BLaER1 treated with 17β-estradiol and CSF1 and Interleukin-3, amounts not matched to agents 10 nM and 100 nM (cell line): ENCODE results near the gene ERGIC1.
A peak's percentile ranks its signal among the peaks of the same experiment; 100 is the strongest.

Source experiments
- H3K27ac ChIP-seq, 11 experiments: shearing (Covaris generic); formaldehyde crosslinking; 2 replicates each; pipeline ENCODE4 v1.8.1; 2022
- H3K27me3 ChIP-seq, 11 experiments: shearing (Covaris generic); formaldehyde crosslinking; 2 replicates each; pipeline ENCODE4 v1.8.1; 2022
- H3K36me3 ChIP-seq, 11 experiments: shearing (Covaris generic); formaldehyde crosslinking; 2 replicates each; pipeline ENCODE4 v1.8.1; 2022
- H3K4me1 ChIP-seq, 10 experiments: shearing (Covaris generic); formaldehyde crosslinking; 2 replicates each; pipeline ENCODE4 v1.8.1; 2022
- H3K4me2 ChIP-seq, 11 experiments: shearing (Covaris generic); formaldehyde crosslinking; 2 replicates each; pipeline ENCODE4 v1.8.1; 2022
- H3K4me3 ChIP-seq, 10 experiments: shearing (Covaris generic); formaldehyde crosslinking; 2 replicates each; pipeline ENCODE4 v1.8.1; 2022
- H3K9ac ChIP-seq, 11 experiments: shearing (Covaris generic); formaldehyde crosslinking; 2 replicates each; pipeline ENCODE4 v1.8.1; 2022
- H3K9me3 ChIP-seq, 11 experiments: shearing (Covaris generic); formaldehyde crosslinking; replicated peaks in 1 of 11; 2 replicates each; pipeline ENCODE4 v1.8.1; 2022
- H4K20me1 ChIP-seq, 11 experiments: shearing (Covaris generic); formaldehyde crosslinking; 2 replicates each; pipeline ENCODE4 v1.8.1; 2022
- Cebpa-rat ChIP-seq, 11 experiments: shearing (Covaris generic); IDR thresholded peaks; 2 replicates each; pipeline ENCODE4 v1.8.1; 2022

Gene ERGIC1

DNA sequence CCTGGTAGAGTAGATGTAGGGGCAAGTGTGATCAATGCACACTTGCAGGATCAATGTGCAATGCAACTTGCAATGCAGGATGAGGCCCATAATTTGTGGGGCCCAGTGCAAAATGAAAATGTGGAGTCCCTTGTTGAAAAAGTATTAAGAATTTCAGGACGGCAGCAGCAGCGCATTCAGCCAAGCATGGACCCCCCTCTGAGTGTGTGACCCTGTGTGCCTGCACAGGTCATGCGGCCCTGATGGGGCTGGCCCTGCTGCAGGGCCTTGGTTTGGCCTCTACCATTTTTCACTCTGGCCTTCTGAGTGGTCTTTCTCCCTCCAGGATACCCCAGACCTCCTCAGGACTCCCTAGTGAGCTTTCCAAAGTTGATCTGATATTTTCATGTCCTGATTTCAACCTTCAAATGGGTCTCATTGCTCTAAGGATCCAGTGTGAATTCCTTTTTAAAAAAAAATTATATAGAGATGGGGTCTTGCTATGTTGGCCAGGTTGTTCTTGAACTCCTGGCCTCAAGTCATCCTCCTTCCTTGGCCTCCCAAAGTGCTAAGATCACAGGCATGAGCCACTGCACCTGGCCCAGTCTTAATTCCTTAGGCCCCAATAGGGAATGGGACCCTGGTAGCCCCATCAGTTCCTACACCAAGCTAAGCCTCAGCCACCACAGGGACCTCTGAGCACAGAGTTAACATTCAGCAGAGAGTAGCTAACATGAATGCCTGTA is 4.3 kb downstream of the ERGIC1 start:
- H3K27me3 ChIP-seq = no peaks in the 10 kb centered on the region
- peak overlapping the region in 8 of 11 experiments; percentile 55 to 85 (median 78); a peak in 15 of 22 replicates for H3K27ac ChIP-seq
- H4K20me1 ChIP-seq = peaks cover 0 to 18% (median 7%) of the 10 kb centered on the region in 11 experiments; a peak in 8 of 22 replicates
- no peak for TF ChIP-seq Cebpa-rat (IDR thresholded peaks at IDR 0.05)
- H3K4me2 ChIP-seq = peak overlapping the region; percentile 83 to 100 (median 93)
- H3K36me3 ChIP-seq = peaks cover 0 to 53% (median 5%) of the 10 kb centered on the region in 11 experiments; a peak in 7 of 22 replicates
- H3K4me3 ChIP-seq = peak overlapping the region in 5 of 10 experiments; percentile 73 to 85 (median 77); a peak in 12 of 20 replicates
- no peaks in the 10 kb centered on the region for H3K9me3 ChIP-seq
- peak overlapping the region in 7 of 11 experiments; percentile 11 to 85 (median 79); a peak in 8 of 22 replicates for H3K9ac ChIP-seq
- H3K4me1 ChIP-seq = peaks cover 60 to 90% (median 86%) of the 10 kb centered on the region in 10 experiments

DNA sequence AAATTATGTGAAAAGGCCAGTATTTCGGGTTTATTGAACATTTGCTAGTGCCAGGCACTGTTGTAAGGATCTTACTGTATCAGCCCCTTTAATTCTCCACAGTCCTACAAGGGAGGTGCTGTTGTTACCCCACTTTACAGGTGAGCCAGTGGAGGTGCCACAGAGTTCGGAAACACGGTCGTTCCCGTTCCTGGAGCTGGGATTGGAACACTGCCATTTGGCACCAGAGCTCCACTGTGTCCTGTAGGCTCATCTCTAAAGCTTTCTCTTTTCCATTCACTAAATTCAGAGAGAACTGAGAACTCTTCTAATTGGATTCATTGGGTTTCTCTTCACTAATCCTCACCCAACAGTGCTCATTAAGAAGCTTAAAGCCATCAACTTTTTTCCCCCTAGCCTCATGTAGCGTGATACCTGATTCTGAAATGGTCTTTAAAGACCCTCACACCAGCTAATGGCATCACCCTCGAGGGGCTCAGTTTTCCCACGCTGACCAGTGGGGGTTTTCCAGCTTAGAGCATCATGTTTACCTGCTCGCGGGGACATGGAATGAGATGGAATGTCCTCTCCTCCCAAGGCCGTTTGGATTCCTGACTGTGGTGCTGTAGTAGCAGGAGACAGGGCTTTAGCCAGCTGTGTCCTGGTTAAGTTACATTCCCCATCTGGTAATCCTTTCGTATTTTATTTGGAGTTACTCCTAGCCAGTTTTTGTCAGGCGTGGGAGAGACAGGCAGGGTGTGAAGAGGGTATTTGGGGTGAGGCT is 5.8 kb downstream of the ERGIC1 start:
- H3K4me3 ChIP-seq = 0 out of 20 replicates have a peak overlapping the region, but pooled peaks of 1 of the 10 experiments have one; percentile 6
- peak overlapping the region in 7 of 11 experiments; percentile 27 to 85 (median 57); a peak in 11 of 22 replicates for H3K27ac ChIP-seq
- H3K4me2 ChIP-seq = peak overlapping the region; percentile 36 to 100 (median 83)
- peaks cover 0 to 21% (median 7%) of the 10 kb centered on the region in 11 experiments; a peak in 9 of 22 replicates for H4K20me1 ChIP-seq
- H3K27me3 ChIP-seq = no peaks in the 10 kb centered on the region
- peaks cover 69 to 99% (median 95%) of the 10 kb centered on the region in 10 experiments for H3K4me1 ChIP-seq
- TF ChIP-seq Cebpa-rat (IDR thresholded peaks at IDR 0.05) = no peak
- H3K9ac ChIP-seq = peak overlapping the region in 9 of 11 experiments; percentile 5 to 66 (median 36); a peak in 13 of 22 replicates
- H3K36me3 ChIP-seq = peaks cover 0 to 67% (median 6%) of the 10 kb centered on the region in 11 experiments; a peak in 8 of 22 replicates
- no peaks in the 10 kb centered on the region for H3K9me3 ChIP-seq

DNA sequence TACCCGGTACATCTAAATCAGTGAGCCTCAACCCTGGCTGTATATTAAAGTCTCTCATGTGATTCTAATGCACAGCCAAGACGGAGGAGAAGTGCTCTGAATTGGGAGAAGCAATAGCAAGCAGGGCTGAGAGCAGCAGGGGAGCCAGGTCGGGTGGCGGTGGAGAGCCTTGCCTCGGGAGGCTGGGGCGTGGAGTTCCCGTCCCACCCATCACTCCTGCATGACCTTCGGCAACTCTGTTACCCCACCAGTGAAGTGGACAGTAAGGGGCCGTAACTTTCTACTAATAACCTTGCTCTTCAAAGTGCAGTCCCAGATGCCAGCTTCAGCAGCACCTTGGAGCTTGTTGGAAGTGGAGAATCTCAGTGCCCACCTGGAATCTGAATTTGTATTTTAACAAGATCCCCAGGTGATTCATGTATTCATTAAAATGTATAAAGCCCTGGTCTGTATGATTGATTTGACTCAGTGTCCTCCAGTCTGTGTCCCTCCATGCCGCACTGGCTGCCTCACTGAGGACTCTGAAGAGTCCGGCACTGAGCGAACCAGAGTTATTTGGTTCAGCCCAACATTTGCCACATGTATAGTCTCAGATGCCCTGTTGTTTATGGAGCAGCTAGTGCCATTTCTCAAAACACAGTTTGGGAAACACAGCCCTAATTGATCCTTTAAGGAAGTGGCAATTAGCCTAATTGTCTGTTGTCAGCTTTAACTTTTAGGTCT is 6.5 kb downstream of the ERGIC1 start:
- Histone ChIP-seq H3K36me3 (peaks cover 0 to 74% (median 6%) of the 10 kb centered on the region in 11 experiments; a peak in 8 of 22 replicates), H3K27ac (peak overlapping the region in 8 of 11 experiments; percentile 23 to 85 (median 45); a peak in 13 of 22 replicates), H3K9ac (peak overlapping the region; percentile 5 to 66 (median 34); a peak in 15 of 22 replicates), H3K4me2 (peak overlapping the region; percentile 36 to 100 (median 83)), H3K9me3 (no peaks in the 10 kb centered on the region), H3K4me1 (peaks cover 71 to 100% (median 98%) of the 10 kb centered on the region in 10 experiments), H3K27me3 (no peaks in the 10 kb centered on the region), H4K20me1 (peaks cover 0 to 26% (median 7%) of the 10 kb centered on the region in 11 experiments; a peak in 11 of 22 replicates), H3K4me3 (0 out of 20 replicates have a peak overlapping the region, but pooled peaks of 2 of the 10 experiments have one; percentile 6)
- TF ChIP-seq Cebpa-rat (IDR thresholded peaks at IDR 0.05) = no peak

DNA sequence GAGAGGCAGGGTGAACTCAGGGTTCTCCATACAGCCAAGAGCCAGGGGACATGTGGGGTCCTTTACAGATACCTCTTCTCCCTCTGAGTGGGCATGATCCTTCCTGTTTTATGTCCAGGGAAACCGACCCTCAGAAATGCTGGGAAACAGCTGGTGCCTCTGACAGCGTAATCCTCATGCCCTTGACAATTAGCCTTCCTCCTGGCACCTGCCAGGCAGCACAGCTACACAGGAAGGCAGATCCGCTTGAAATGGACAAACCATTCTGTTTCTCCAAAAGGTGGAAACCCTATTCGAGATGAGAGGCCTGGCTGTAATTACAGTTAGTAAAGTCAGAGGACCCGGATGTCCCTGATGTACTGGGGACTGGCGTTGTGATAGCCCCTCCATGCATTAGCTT is 7.2 kb downstream of the ERGIC1 start:
- peaks cover 71 to 100% (median 100%) of the 10 kb centered on the region in 10 experiments for H3K4me1 ChIP-seq
- H4K20me1 ChIP-seq = peaks cover 0 to 32% (median 9%) of the 10 kb centered on the region in 11 experiments; a peak in 11 of 22 replicates
- H3K27me3 ChIP-seq = no peaks in the 10 kb centered on the region
- no peaks in the 10 kb centered on the region for H3K9me3 ChIP-seq
- peak overlapping the region in 8 of 11 experiments; percentile 23 to 85 (median 48); a peak in 13 of 22 replicates for H3K27ac ChIP-seq
- peak overlapping the region; percentile 25 to 100 (median 83); a peak in 21 of 22 replicates for H3K4me2 ChIP-seq
- H3K4me3 ChIP-seq = 0 out of 20 replicates have a peak overlapping the region, but pooled peaks of 1 of the 10 experiments have one; percentile 6
- peaks cover 0 to 75% (median 6%) of the 10 kb centered on the region in 11 experiments; a peak in 8 of 22 replicates for H3K36me3 ChIP-seq
- TF ChIP-seq Cebpa-rat (IDR thresholded peaks at IDR 0.05) = no peak
- H3K9ac ChIP-seq = peak overlapping the region in 9 of 11 experiments; percentile 13 to 66 (median 34); a peak in 13 of 22 replicates

DNA sequence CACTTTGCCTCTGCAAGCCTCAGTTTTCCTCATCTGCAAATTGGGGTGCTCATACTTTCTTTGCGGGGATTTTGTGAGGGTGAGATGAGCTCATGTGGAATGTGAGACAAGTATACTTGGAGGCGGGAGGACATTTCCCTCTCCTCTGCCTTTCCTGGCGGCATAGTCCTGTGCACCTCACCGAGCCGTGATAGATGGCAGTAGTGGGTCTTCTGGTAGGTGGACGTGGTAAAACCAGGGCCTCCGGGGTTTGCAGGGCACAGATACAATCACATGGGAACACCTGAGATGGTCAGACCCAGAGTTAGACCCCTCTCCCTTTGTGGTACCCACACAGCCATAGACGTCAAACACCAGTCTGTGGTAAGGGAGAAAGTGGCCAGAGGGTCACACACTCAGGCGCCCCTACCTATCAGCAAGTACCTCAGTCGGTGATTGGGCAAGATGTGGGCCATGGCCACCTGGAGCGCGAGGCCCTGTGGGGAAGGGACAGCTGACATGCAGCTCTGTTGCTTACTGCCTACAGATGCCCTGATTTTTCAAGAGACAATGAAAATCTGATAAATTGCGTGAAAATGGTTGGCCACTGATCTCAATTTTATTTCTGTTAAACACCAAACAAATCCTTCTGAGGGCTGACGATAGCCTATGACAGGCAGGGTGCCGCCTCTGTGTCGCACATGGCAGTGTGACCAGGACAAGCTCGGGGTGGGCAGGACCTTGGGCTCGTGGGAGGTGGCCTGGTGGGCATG is 9.9 kb downstream of the ERGIC1 start:
- H3K4me3 ChIP-seq = peak overlapping the region in 2 of 10 experiments; percentile 7 to 47; a peak in 3 of 20 replicates
- H3K4me2 ChIP-seq = peak overlapping the region; percentile 77 to 100 (median 93)
- no peaks in the 10 kb centered on the region for H3K27me3 ChIP-seq
- peaks cover 0 to 34% (median 3%) of the 10 kb centered on the region in 11 experiments; a peak in 11 of 22 replicates for H4K20me1 ChIP-seq
- H3K9ac ChIP-seq = peak overlapping the region; percentile 0 to 79 (median 52); a peak in 18 of 22 replicates
- peaks cover 75 to 100% (median 100%) of the 10 kb centered on the region in 10 experiments for H3K4me1 ChIP-seq
- no peak for TF ChIP-seq Cebpa-rat (IDR thresholded peaks at IDR 0.05)
- peak overlapping the region in 10 of 11 experiments; percentile 28 to 87 (median 72); a peak in 18 of 22 replicates for H3K27ac ChIP-seq
- peaks cover 0 to 72% (median 6%) of the 10 kb centered on the region in 11 experiments; a peak in 7 of 22 replicates for H3K36me3 ChIP-seq
- no peaks in the 10 kb centered on the region for H3K9me3 ChIP-seq

DNA sequence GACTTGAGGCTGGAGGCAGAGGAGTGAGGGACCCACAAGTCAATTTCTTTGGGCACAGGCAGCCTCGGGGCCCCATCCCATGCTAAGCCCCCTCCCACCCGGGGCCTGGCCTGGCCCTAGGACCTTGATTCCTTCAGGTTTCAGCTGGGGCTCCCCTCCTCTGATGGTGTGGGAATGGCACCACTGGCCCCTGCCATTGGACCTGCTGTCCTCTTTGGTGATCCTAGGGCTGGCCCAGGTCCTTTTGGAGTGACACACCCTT is 10.5 kb downstream of the ERGIC1 start:
- TF ChIP-seq Cebpa-rat (IDR thresholded peaks at IDR 0.05) = no peak
- Histone ChIP-seq H3K9me3 (no peaks in the 10 kb centered on the region), H3K4me2 (peak overlapping the region; percentile 77 to 100 (median 93)), H3K27me3 (no peaks in the 10 kb centered on the region), H3K9ac (peak overlapping the region; percentile 0 to 79 (median 52); a peak in 20 of 22 replicates), H3K27ac (peak overlapping the region in 10 of 11 experiments; percentile 28 to 87 (median 72); a peak in 19 of 22 replicates), H3K4me1 (peaks cover 81 to 100% (median 100%) of the 10 kb centered on the region in 10 experiments), H4K20me1 (peaks cover 0 to 34% (median 3%) of the 10 kb centered on the region in 11 experiments; a peak in 11 of 22 replicates), H3K4me3 (peak overlapping the region in 4 of 10 experiments; percentile 7 to 47 (median 32); a peak in 6 of 20 replicates), H3K36me3 (peaks cover 0 to 67% (median 6%) of the 10 kb centered on the region in 11 experiments; a peak in 7 of 22 replicates)

DNA sequence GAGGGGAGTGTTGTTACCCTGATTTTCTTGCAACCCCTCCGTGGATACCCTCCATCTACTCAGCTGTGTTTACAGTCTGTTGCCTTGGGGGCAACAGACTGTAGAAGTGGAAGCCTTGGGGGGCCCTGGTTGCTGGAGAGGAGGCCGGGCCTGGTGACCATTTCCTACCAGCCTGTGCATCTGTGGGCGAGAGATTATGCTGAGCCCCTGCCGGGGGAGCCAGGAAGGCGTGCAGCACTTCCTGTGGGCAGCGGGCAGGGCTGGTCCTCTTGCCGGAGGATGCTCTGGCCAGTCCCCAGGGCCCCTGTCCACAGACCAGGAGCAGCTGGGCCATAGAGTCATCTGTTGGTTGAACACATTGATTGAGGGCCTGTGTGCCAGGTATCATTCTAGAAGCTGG is 11.1 kb downstream of the ERGIC1 start:
- H3K9me3 ChIP-seq = no peaks in the 10 kb centered on the region
- peak overlapping the region in 5 of 10 experiments; percentile 7 to 47 (median 21); a peak in 9 of 20 replicates for H3K4me3 ChIP-seq
- no peak for TF ChIP-seq Cebpa-rat (IDR thresholded peaks at IDR 0.05)
- H3K4me2 ChIP-seq = peak overlapping the region; percentile 77 to 100 (median 93)
- H3K27ac ChIP-seq = peak overlapping the region in 10 of 11 experiments; percentile 28 to 87 (median 72); a peak in 20 of 22 replicates
- H3K4me1 ChIP-seq = peaks cover 81 to 99% (median 99%) of the 10 kb centered on the region in 10 experiments
- peaks cover 0 to 61% (median 6%) of the 10 kb centered on the region in 11 experiments; a peak in 7 of 22 replicates for H3K36me3 ChIP-seq
- H3K9ac ChIP-seq = peak overlapping the region; percentile 0 to 79 (median 52); a peak in 21 of 22 replicates
- H3K27me3 ChIP-seq = no peaks in the 10 kb centered on the region
- peaks cover 0 to 34% (median 3%) of the 10 kb centered on the region in 11 experiments; a peak in 11 of 22 replicates for H4K20me1 ChIP-seq
